NT2/D1 (cell line): Measurements from ENCODE around the gene PLPP4.

Source experiments
- DNase-seq: peaks from one replicate; pipeline ENCODE4 v3.0.0-alpha.2; 2011; ENCODE audit warnings: low read depth, low spot score
- H3K27me3 ChIP-seq: 2 replicates; pipeline ENCODE4 v1.6.0; 2011; ENCODE audit warnings: mild to moderate bottlenecking; ENCODE audit not compliant: insufficient read length, insufficient read depth
- H3K36me3 ChIP-seq: 2 replicates; pipeline ENCODE4 v1.6.1; 2011; ENCODE audit warnings: mild to moderate bottlenecking, low read length, mixed read lengths; ENCODE audit not compliant: insufficient read depth, insufficient read length
- H3K4me1 ChIP-seq: 2 replicates; pipeline ENCODE4 v1.5.1; 2011; ENCODE audit not compliant: insufficient read depth, insufficient read length
- H3K4me3 ChIP-seq: 2 replicates; pipeline ENCODE4 v1.5.1; 2011; ENCODE audit warnings: low read depth; ENCODE audit not compliant: insufficient read length
- H3K9ac ChIP-seq: 2 replicates; pipeline ENCODE4 v1.6.0; 2011; ENCODE audit warnings: low read depth; ENCODE audit not compliant: insufficient read length
- H3K9me3 ChIP-seq: 2 replicates; pipeline ENCODE4 v1.5.1; 2011; ENCODE audit warnings: mild to moderate bottlenecking, low read length; ENCODE audit not compliant: insufficient read depth
- SUZ12 ChIP-seq: IDR thresholded peaks from 2 replicates; pipeline ENCODE4 v1.6.1; 2011; ENCODE audit not compliant: insufficient read length, insufficient read depth; ENCODE audit errors: extremely low read depth
- YY1 ChIP-seq: IDR thresholded peaks from 2 replicates; pipeline ENCODE4 v1.6.1; 2011; ENCODE audit not compliant: insufficient read length, insufficient read depth
- ZNF274 ChIP-seq: IDR thresholded peaks from 2 replicates; pipeline ENCODE4 v1.6.1; 2011; ENCODE audit warnings: mild to moderate bottlenecking, low read depth, low read length

Gene PLPP4

DNA sequence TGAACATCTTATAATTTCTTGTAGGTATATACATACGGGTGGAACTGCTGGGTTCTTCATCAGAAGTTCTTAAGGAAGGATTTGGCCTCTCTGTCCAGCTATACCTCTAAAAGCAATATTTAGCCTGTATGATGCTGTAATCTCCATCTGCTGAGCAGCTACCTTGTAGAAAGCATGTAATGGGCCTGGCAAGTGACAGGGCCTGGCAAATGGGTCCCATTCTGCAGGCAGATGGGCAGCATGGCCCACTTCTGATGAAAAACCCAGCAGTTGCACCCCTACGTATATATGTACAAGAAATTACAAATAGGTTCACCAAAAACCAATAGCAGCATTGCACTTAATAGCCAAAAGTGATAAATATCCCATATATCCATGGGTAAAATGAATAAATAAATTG is 9.0 kb downstream of the PLPP4 start:
- no peak overlapping the region for H3K9ac ChIP-seq
- no peak for TF ChIP-seq YY1
- no peak for TF ChIP-seq SUZ12
- TF ChIP-seq ZNF274: no peak
- H3K27me3 ChIP-seq: no peaks in the 10 kb centered on the region
- H3K4me3 ChIP-seq: no peak overlapping the region
- H3K36me3 ChIP-seq: no peaks in the 10 kb centered on the region
- H3K4me1 ChIP-seq: no peaks in the 10 kb centered on the region
- H3K9me3 ChIP-seq: no peaks in the 10 kb centered on the region
- no peak for DNase-seq

DNA sequence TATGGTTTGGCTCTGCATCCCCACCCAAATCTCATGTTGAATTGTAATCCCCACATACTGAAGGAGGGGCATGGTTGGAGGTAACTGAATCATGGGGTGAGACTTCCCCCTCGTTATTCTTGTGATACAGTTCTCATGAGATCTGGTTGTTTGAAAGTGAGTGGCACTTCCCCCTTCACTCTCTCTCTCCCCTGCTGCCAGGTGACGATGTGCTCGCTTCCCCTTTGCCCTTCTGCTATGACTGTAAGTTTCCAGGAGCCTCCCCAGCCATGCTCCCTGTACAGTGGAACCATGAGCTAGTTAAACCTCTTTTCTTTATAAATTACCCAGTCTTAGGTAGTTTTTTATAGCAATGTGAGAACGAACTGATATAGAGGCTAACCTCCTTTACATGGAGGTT is 16.6 kb downstream of the PLPP4 start:
- Histone ChIP-seq H3K36me3 (no peaks in the 10 kb centered on the region), H3K4me3 (no peak overlapping the region), H3K9me3 (no peaks in the 10 kb centered on the region; the same call in 1 of the 2 replicates), H3K4me1 (peaks cover 2% of the 10 kb centered on the region), H3K9ac (no peak overlapping the region), H3K27me3 (no peaks in the 10 kb centered on the region)
- no peak for DNase-seq
- TF ChIP-seq YY1 (no peak), ZNF274 (no peak), SUZ12 (no peak)

DNA sequence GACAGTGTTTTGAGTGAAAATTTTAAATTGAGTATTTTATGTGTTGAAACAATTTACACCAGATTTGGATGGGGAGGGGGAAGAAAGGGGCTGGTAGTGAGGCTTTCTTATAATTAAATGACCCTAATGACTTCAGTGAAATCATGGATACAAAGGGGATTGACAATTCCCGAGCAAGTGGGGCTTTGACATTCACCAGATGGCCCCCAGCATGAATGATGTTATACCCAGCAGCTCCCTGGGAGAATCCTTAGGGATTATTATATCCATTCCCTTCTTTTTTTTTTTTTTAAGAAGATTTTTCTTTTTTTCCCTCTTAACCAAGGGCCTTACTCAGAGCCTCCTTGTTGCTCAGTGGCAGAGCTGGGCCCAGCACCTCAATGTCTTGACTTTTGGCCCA is 17.9 kb downstream of the PLPP4 start:
- Histone ChIP-seq H3K36me3 (no peaks in the 10 kb centered on the region), H3K4me3 (no peak overlapping the region), H3K4me1 (peaks cover 2% of the 10 kb centered on the region), H3K27me3 (no peaks in the 10 kb centered on the region), H3K9ac (no peak overlapping the region), H3K9me3 (no peaks in the 10 kb centered on the region; the same call in 1 of the 2 replicates)
- TF ChIP-seq ZNF274 (no peak), YY1 (no peak), SUZ12 (no peak)
- DNase-seq: no peak

DNA sequence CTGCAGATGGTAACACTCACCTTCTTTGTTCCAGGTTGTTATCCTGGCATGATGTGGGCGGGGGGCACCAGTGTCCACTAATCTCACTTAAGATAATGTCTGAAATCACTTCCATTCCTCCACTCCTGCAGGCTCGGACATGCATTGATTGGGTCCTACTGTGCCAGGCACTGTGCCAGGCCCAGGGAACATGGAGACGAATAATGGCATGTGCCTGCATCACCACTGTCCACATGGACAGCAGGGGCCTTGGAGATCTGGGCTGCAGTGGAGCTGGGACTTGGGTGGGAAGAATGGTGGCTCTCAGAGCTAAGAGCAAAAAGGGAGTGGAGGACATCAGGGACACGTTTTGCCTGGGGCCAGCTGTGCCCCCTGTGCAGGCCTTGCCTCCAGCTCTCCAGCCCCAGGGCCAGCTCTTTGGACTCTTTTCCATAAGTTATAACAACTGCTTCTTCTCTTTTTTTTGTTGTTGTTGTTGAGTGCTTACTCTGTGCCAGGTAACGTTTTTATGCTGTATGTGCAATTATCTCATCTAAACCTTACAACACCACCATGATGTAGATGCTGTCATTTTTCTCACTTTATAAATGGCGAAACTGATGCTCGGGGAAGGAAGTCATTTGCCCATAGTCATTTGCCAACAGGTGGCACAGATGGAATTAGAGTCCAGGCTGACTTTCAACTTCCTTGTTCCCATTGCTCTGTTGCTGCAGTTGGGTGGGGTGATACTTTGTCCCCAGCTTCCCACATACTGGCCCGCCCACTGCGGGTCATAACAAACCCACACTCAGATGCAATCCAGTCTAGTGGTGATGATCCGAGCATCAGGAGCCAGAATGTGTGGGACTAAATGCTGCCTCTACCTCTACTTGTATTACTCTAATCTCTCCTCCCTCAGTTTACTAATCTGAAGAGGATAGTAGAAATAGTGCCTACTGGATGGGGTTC is 19.1 kb downstream of the PLPP4 start:
- Histone ChIP-seq H3K4me1 (peaks cover 2% of the 10 kb centered on the region), H3K36me3 (no peaks in the 10 kb centered on the region), H3K9me3 (peaks cover 3% of the 10 kb centered on the region), H3K4me3 (no peak overlapping the region), H3K9ac (no peak overlapping the region), H3K27me3 (no peaks in the 10 kb centered on the region)
- no peak for DNase-seq
- TF ChIP-seq YY1: no peak
- no peak for TF ChIP-seq ZNF274
- no peak for TF ChIP-seq SUZ12

DNA sequence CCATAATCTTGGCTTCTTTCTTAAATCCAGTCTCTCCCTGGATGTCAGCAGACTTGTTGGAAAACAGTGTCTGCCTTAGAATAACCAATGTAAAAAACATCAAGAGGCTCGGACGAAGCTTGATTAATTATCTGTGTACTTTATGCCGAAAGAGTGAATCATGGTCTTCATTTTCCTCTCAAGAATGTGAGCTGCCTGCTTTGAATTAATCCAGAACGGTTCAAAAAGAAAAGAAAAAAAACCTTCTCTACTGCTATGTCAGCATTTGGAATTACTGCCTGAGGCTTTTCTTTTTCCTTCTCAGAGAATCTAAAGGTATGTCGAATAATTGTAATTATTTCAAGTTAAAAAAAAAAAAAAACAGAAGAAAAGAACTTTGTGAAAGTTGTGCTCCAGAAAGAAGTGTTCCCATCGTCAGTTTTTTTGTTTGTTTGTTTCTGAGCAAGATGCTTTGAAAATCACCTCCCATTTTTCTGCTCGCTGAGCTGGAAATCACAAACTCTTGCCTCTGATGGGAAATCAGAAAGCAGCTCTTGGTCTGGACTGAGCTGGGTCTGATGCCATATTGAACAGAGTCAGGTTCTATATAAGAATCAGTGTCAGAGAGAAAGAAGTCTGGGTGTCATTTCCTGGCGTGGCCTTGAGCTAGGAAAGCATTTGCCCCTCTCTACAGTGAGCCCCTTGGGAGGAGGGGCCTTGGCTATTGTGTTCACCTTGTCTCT is 20.2 kb downstream of the PLPP4 start:
- DNase-seq: no peak
- Histone ChIP-seq H3K36me3 (no peaks in the 10 kb centered on the region), H3K9me3 (peaks cover 11% of the 10 kb centered on the region; the same call in 1 of the 2 replicates), H3K9ac (no peak overlapping the region), H3K4me3 (no peak overlapping the region), H3K27me3 (no peaks in the 10 kb centered on the region), H3K4me1 (peaks cover 2% of the 10 kb centered on the region)
- TF ChIP-seq ZNF274: no peak
- TF ChIP-seq YY1: no peak
- TF ChIP-seq SUZ12: no peak

DNA sequence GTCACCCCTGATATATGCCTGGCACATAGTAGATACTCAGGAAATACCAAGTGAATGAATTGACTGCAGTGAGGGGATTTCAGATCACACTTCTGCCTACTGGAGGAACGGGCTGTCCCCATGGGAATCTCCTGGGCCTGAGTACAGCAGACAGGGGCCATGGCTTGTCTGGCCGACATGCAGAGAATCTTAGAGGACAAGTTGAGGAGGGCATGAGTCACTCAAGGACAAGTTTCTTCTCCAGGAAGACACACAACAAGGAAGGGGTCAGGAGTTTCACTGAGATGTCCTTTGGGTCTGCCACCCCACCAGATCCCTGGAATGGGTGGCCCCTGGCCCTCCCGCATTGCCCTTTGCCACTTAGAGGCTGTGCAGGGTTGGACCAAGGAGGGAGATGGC is 20.7 kb downstream of the PLPP4 start:
- TF ChIP-seq SUZ12 (no peak), YY1 (no peak), ZNF274 (no peak)
- Histone ChIP-seq H3K36me3 (no peaks in the 10 kb centered on the region), H3K27me3 (no peaks in the 10 kb centered on the region), H3K9ac (no peak overlapping the region), H3K9me3 (peaks cover 11% of the 10 kb centered on the region; the same call in 1 of the 2 replicates), H3K4me1 (peaks cover 2% of the 10 kb centered on the region), H3K4me3 (no peak overlapping the region)
- no peak for DNase-seq

DNA sequence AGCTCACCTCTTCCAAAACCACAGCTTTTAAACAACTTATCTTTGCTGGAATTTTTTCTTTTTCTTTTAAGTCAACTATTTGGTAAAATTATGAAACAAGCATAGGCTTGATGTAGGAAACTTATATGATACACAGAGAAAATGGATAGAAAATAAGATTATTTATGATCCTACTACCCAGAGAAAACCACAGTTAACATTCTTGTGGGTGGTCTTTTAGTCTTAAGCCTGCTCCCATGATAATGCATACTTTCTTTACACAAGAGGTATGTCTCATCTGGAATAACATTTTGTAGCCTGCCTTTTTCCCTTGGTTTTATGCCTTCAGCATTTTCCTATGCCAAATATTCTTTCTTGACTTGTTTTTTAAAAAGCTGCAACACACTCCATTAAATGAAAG is 21.4 kb downstream of the PLPP4 start:
- TF ChIP-seq SUZ12 (no peak), YY1 (no peak), ZNF274 (no peak)
- H3K9ac ChIP-seq: no peak overlapping the region
- H3K27me3 ChIP-seq: no peaks in the 10 kb centered on the region

More for the DNA sequence above, 21.4 kb downstream of the PLPP4 start:
- Histone ChIP-seq H3K4me3 (no peak overlapping the region), H3K36me3 (no peaks in the 10 kb centered on the region), H3K9me3 (peaks cover 11% of the 10 kb centered on the region; the same call in 1 of the 2 replicates), H3K4me1 (peaks cover 2% of the 10 kb centered on the region)
- DNase-seq: no peak
